Mesendoderm (in vitro differentiated cells): ENCODE results near the gene TMC8. TPM values are rescaled to one million over a fixed set of nuclear protein-coding genes. Genes with fewer than 3 reads are reported as not detected.
"Not testable (repeated sequence)": the region's sequence is repeated elsewhere in the genome, so short reads cannot be mapped to it uniquely, and the experiment has no call there.

Experiments
- DNase-seq: peaks from one replicate; pipeline ENCODE4 v3.0.0; 2013
- H2AK5ac ChIP-seq: 2 replicates; pipeline ENCODE4 v1.6.1; 2013; ENCODE audit warnings: low read length, inconsistent platforms
- H2BK120ac ChIP-seq: 2 replicates; pipeline ENCODE4 v1.6.1; 2013; ENCODE audit warnings: low read depth, mild to moderate bottlenecking, low read length, moderate library complexity, mixed read lengths
- H2BK15ac ChIP-seq: replicated peaks from 2 replicates; pipeline ENCODE4 v1.6.1; 2013; ENCODE audit warnings: low read depth, mild to moderate bottlenecking, moderate library complexity
- H2BK5ac ChIP-seq: 2 replicates; pipeline ENCODE4 v1.6.1; 2013; ENCODE audit warnings: low read length, inconsistent platforms
- H3K18ac ChIP-seq: 2 replicates; pipeline ENCODE4 v1.6.1; 2013; ENCODE audit warnings: mild to moderate bottlenecking, low read length, mixed read lengths
- H3K23ac ChIP-seq: one replicate; pipeline ENCODE4 v1.6.1; 2013; ENCODE audit warnings: low read length
- H3K27ac ChIP-seq: 2 replicates; pipeline ENCODE4 v1.5.1; 2013; ENCODE audit warnings: low read depth, mild to moderate bottlenecking, inconsistent platforms, low read length, moderate library complexity
- H3K27me3 ChIP-seq: 2 replicates; pipeline ENCODE4 v1.6.1; 2013; ENCODE audit warnings: low read length, control low read depth, mild to moderate bottlenecking, inconsistent platforms; ENCODE audit not compliant: insufficient read depth, poor library complexity
- H3K36me3 ChIP-seq: 2 replicates; pipeline ENCODE4 v1.6.1; 2013; ENCODE audit warnings: low read length, inconsistent platforms; ENCODE audit not compliant: control insufficient read depth, insufficient read depth
- H3K4ac ChIP-seq: one replicate; pipeline ENCODE4 v1.6.1; 2013; ENCODE audit warnings: low read depth, mild to moderate bottlenecking, low read length, moderate library complexity
- H3K4me1 ChIP-seq: 2 replicates; pipeline ENCODE4 v1.6.1; 2013; ENCODE audit warnings: low read depth, low read length, inconsistent platforms; ENCODE audit not compliant: control insufficient read depth
- H3K4me2 ChIP-seq: 2 replicates; pipeline ENCODE4 v1.6.1; 2013; ENCODE audit warnings: low read length
- H3K4me3 ChIP-seq: 2 replicates; pipeline ENCODE4 v1.5.1; 2013; ENCODE audit warnings: mild to moderate bottlenecking, low read length
- H3K56ac ChIP-seq: one replicate; pipeline ENCODE4 v1.6.1; 2013; ENCODE audit warnings: low read length
- H3K79me1 ChIP-seq: 2 replicates; pipeline ENCODE4 v1.6.1; 2013; ENCODE audit warnings: low read length, inconsistent platforms
- H3K79me2 ChIP-seq: 2 replicates; pipeline ENCODE4 v1.6.1; 2013; ENCODE audit warnings: mild to moderate bottlenecking, low read length; ENCODE audit not compliant: control insufficient read depth, insufficient read depth
- H3K9ac ChIP-seq: 2 replicates; pipeline ENCODE4 v1.6.1; 2013; ENCODE audit warnings: low read length, inconsistent platforms
- H4K5ac ChIP-seq: one replicate; pipeline ENCODE4 v1.6.1; 2013; ENCODE audit warnings: low read length
- H4K8ac ChIP-seq: one replicate; pipeline ENCODE4 v1.6.1; 2013; ENCODE audit warnings: low read depth, mild to moderate bottlenecking, control low read depth, low read length, moderate library complexity
- WGBS: extraction: QIAGEN DNeasy Blood & Tissue Kit; methylation state at CpG from one replicate; pipeline ENCODE4 v1.1.7; 2013; ENCODE audit warnings: low lambda C conversion rate, missing lambda C conversion rate; ENCODE audit not compliant: insufficient coverage; ENCODE audit errors: extremely low coverage; 5-methylcytosine and 5-hydroxymethylcytosine counted together
- polyA plus RNA-seq, 2 experiments: library from polyadenylated mRNA; stranded (reverse); fragments of 200-250 nt; gene quantifications; one replicate each; pipeline ENCODE4 v1.2.3, GENCODE V29; 2013

Gene TMC8, protein sequence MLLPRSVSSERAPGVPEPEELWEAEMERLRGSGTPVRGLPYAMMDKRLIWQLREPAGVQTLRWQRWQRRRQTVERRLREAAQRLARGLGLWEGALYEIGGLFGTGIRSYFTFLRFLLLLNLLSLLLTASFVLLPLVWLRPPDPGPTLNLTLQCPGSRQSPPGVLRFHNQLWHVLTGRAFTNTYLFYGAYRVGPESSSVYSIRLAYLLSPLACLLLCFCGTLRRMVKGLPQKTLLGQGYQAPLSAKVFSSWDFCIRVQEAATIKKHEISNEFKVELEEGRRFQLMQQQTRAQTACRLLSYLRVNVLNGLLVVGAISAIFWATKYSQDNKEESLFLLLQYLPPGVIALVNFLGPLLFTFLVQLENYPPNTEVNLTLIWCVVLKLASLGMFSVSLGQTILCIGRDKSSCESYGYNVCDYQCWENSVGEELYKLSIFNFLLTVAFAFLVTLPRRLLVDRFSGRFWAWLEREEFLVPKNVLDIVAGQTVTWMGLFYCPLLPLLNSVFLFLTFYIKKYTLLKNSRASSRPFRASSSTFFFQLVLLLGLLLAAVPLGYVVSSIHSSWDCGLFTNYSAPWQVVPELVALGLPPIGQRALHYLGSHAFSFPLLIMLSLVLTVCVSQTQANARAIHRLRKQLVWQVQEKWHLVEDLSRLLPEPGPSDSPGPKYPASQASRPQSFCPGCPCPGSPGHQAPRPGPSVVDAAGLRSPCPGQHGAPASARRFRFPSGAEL
- 0.84 TPM for polyA plus RNA-seq (2013, experiment 1 of 2)
- polyA plus RNA-seq (2013, experiment 2 of 2), result 0.60 TPM

- no peaks in the 10 kb centered on the region for H3K27me3 ChIP-seq
- peak; percentile 57 for DNase-seq
- H2BK15ac ChIP-seq, result no peak within 1 kb of the TSS
- H4K5ac ChIP-seq, result no peak within 1 kb of the TSS
- H3K36me3 ChIP-seq, result no peaks in the 10 kb centered on the region
- peaks cover 17% of the 10 kb centered on the region for H3K79me2 ChIP-seq
- peak within 1 kb of the TSS; percentile 25 for H3K4me2 ChIP-seq
- no peak within 1 kb of the TSS for H3K23ac ChIP-seq
- peak within 1 kb of the TSS; percentile 83 for H3K56ac ChIP-seq
- H3K79me1 ChIP-seq, result no peaks in the 10 kb centered on the region
- peak within 1 kb of the TSS; percentile 8 for H2AK5ac ChIP-seq
- H3K4me3 ChIP-seq, result no peak within 1 kb of the TSS
- peak within 1 kb of the TSS; percentile 2 for H2BK120ac ChIP-seq
- H3K4me1 ChIP-seq, result peaks cover 11% of the 10 kb centered on the region
- H2BK5ac ChIP-seq, result peak within 1 kb of the TSS; percentile 84
- H3K4ac ChIP-seq, result peak within 1 kb of the TSS; percentile 1
- peak within 1 kb of the TSS; percentile 28 for H3K18ac ChIP-seq
- no peak within 1 kb of the TSS for H4K8ac ChIP-seq
- peak within 1 kb of the TSS; percentile 37 for H3K9ac ChIP-seq
- WGBS, result no CpG with 5 or more reads among the region's 10 CpGs
- H3K27ac ChIP-seq, result peak within 1 kb of the TSS; percentile 14
Measured at GRCh38 chr17:78130437-78131101, at the start of gene TMC8. Gene TMC8 (plus strand): TSS chr17:78130771. CDS start chr17:78131589, 818 bp downstream.

GRCh38 chr17:78081551-78081950 is 49.0 kb upstream of the TMC8 start:
- Histone ChIP-seq H3K4ac (no peak overlapping the region), H4K5ac (no peak overlapping the region), H3K18ac (no peak overlapping the region), H4K8ac (no peak overlapping the region), H3K27ac (no peak overlapping the region), H3K27me3 (no peaks in the 10 kb centered on the region), H2BK5ac (no peak overlapping the region), H3K79me1 (no peaks in the 10 kb centered on the region), H3K4me2 (no peak overlapping the region), H3K36me3 (peaks cover 3% of the 10 kb centered on the region), H3K23ac (peak overlapping the region; percentile 48), H2BK15ac (no peak overlapping the region), H3K79me2 (no peaks in the 10 kb centered on the region), H3K56ac (no peak overlapping the region), H2AK5ac (no peak overlapping the region), H2BK120ac (no peak overlapping the region), H3K4me3 (no peak overlapping the region), H3K4me1 (no peaks in the 10 kb centered on the region), H3K9ac (no peak overlapping the region)
- no CpG with 5 or more reads among the region's 3 CpGs for WGBS
- DNase-seq, result no peak

- H3K4me1 ChIP-seq, H4K5ac ChIP-seq, H2BK15ac ChIP-seq, H4K8ac ChIP-seq, H3K23ac ChIP-seq, H3K79me2 ChIP-seq, H3K18ac ChIP-seq, H3K27me3 ChIP-seq, DNase-seq, H3K4me3 ChIP-seq, H3K56ac ChIP-seq, H3K4ac ChIP-seq, H2AK5ac ChIP-seq, H3K4me2 ChIP-seq, H2BK5ac ChIP-seq, H3K79me1 ChIP-seq, H2BK120ac ChIP-seq, H3K27ac ChIP-seq, H3K36me3 ChIP-seq, H3K9ac ChIP-seq: not testable (repeated sequence)
- no CpG with 5 or more reads among the region's 5 CpGs for WGBS
Measured at GRCh38 chr17:78082355-78082872, 48.2 kb upstream of the TMC8 start.

DNA sequence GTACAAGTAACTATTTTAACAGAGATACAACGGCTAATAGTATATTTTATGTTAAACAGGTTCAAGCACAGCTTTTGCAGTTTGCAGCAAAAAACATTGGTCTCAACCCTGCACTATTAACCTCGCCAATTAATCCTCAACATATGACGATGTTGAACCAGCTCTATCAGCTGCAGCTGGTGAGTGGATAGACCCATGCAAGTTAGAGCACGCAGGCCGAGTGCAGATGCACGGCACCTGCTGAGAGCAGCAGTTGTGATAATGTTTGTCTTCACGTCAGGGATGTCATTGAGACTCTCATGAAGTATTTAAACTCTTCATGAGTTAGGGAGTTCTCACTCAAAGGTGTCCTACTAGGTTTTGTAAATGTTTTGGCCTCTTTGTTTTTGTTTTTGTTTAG is 47.6 kb upstream of the TMC8 start:
- H4K8ac ChIP-seq, result no peak overlapping the region
- H2BK120ac ChIP-seq, result no peak overlapping the region
- H2BK15ac ChIP-seq, result no peak overlapping the region
- no peak overlapping the region for H2BK5ac ChIP-seq
- H3K79me2 ChIP-seq, result no peaks in the 10 kb centered on the region
- H3K4me1 ChIP-seq, result no peaks in the 10 kb centered on the region
- H3K56ac ChIP-seq, result no peak overlapping the region
- no peak overlapping the region for H3K23ac ChIP-seq
- no peak for DNase-seq
- no peak overlapping the region for H3K4ac ChIP-seq
- H3K79me1 ChIP-seq, result no peaks in the 10 kb centered on the region
- WGBS, result no CpG with 5 or more reads among the region's 7 CpGs
- peaks cover 3% of the 10 kb centered on the region for H3K36me3 ChIP-seq
- H2AK5ac ChIP-seq, result no peak overlapping the region
- H3K9ac ChIP-seq, result no peak overlapping the region
- no peak overlapping the region for H3K4me3 ChIP-seq
- no peak overlapping the region for H3K27ac ChIP-seq
- no peaks in the 10 kb centered on the region for H3K27me3 ChIP-seq
- H3K4me2 ChIP-seq, result no peak overlapping the region
- H4K5ac ChIP-seq, result no peak overlapping the region
- H3K18ac ChIP-seq, result no peak overlapping the region

GRCh38 chr17:78086740-78087139 is 43.8 kb upstream of the TMC8 start:
- no peak overlapping the region for H3K56ac ChIP-seq
- H2BK15ac ChIP-seq, result no peak overlapping the region
- no peak overlapping the region for H3K27ac ChIP-seq
- H4K8ac ChIP-seq, result no peak overlapping the region
- no peak overlapping the region for H2AK5ac ChIP-seq
- no peak overlapping the region for H3K4me3 ChIP-seq
- H3K4me1 ChIP-seq, result no peaks in the 10 kb centered on the region
- DNase-seq, result no peak
- H3K18ac ChIP-seq, result no peak overlapping the region
- H3K9ac ChIP-seq, result no peak overlapping the region
- H3K4ac ChIP-seq, result no peak overlapping the region
- no peaks in the 10 kb centered on the region for H3K79me2 ChIP-seq
- no peak overlapping the region for H2BK5ac ChIP-seq
- H2BK120ac ChIP-seq, result no peak overlapping the region
- no peaks in the 10 kb centered on the region for H3K27me3 ChIP-seq
- H4K5ac ChIP-seq, result no peak overlapping the region
- H3K36me3 ChIP-seq, result no peaks in the 10 kb centered on the region
- no peak overlapping the region for H3K4me2 ChIP-seq
- no peaks in the 10 kb centered on the region for H3K79me1 ChIP-seq
- WGBS, result no CpG with 5 or more reads among the region's 13 CpGs
- H3K23ac ChIP-seq, result no peak overlapping the region
